GM23338 (cell line): ENCODE data around the gene DMWD. TPM values are rescaled to one million over a fixed set of nuclear protein-coding genes. Genes with fewer than 3 reads are reported as not detected.

Experiments used
- ATAC-seq: fragments of 200-7000 bp; cut with Tn5 transposase; 3 replicates; pipeline ENCODE4 v1.9.1; 2020
- DNase-seq: peaks from one replicate; pipeline ENCODE4 v3.0.0-alpha.2; 2015; ENCODE audit warnings: low spot score
- H2AFZ ChIP-seq: fragments of 200-600 bp; sonication (generic); 2 replicates; pipeline ENCODE4 v1.8.0; 2016; ENCODE audit warnings: antibody characterized with exemption, mild to moderate bottlenecking, moderate library complexity
- H3F3A ChIP-seq: fragments of 200-600 bp; sonication (generic); replicated peaks from 2 replicates; pipeline ENCODE4 v1.8.0; 2017; ENCODE audit warnings: antibody characterized with exemption, mixed run types, low read depth
- H3K27ac ChIP-seq: fragments of 200-600 bp; sonication (generic); 2 replicates; pipeline ENCODE4 v1.6.1; 2016; ENCODE audit warnings: low read depth
- H3K27me3 ChIP-seq: fragments of 200-600 bp; sonication (generic); 2 replicates; pipeline ENCODE4 v1.8.0; 2016; ENCODE audit warnings: mild to moderate bottlenecking, mixed run types, moderate library complexity; ENCODE audit not compliant: insufficient read depth
- H3K36me3 ChIP-seq: fragments of 200-600 bp; sonication (generic); 2 replicates; pipeline ENCODE4 v1.8.0; 2016; ENCODE audit warnings: mild to moderate bottlenecking; ENCODE audit not compliant: insufficient read depth
- H3K4me1 ChIP-seq: fragments of 200-600 bp; sonication (generic); 2 replicates; pipeline ENCODE4 v1.8.0; 2016; ENCODE audit warnings: mild to moderate bottlenecking, moderate library complexity; ENCODE audit not compliant: insufficient read depth
- H3K4me2 ChIP-seq: fragments of 200-600 bp; sonication (generic); 2 replicates; pipeline ENCODE4 v1.7.1; 2017; ENCODE audit warnings: mixed run types
- H3K4me3 ChIP-seq: fragments of 200-600 bp; sonication (generic); 2 replicates; pipeline ENCODE4 v1.6.1; 2016; ENCODE audit warnings: mixed run types
- H3K79me2 ChIP-seq: fragments of 200-600 bp; sonication (generic); replicated peaks from 2 replicates; pipeline ENCODE4 v1.8.0; 2017; ENCODE audit warnings: mild to moderate bottlenecking; ENCODE audit not compliant: insufficient read depth
- H3K9me2 ChIP-seq: fragments of 200-600 bp; sonication (generic); 2 replicates; pipeline ENCODE4 v1.8.0; 2017; ENCODE audit not compliant: insufficient read depth
- H4K20me1 ChIP-seq: fragments of 200-600 bp; sonication (generic); replicated peaks from 2 replicates; pipeline ENCODE4 v1.8.0; 2017; ENCODE audit warnings: mild to moderate bottlenecking; ENCODE audit not compliant: insufficient read depth
- H3K27ac Mint-ChIP-seq: 2 replicates; pipeline ENCODE4 v1.8.0; 2020; ENCODE audit warnings: inconsistent platforms, mild to moderate bottlenecking, moderate library complexity, mixed read lengths
- H3K27me3 Mint-ChIP-seq: 3 replicates; pipeline ENCODE4 v1.8.0; 2022; ENCODE audit warnings: low read depth, mild to moderate bottlenecking, moderate library complexity, mixed read lengths, inconsistent platforms; ENCODE audit not compliant: insufficient read depth, poor library complexity
- H3K36me3 Mint-ChIP-seq: 3 replicates; pipeline ENCODE4 v1.8.0; 2021; ENCODE audit warnings: low read depth, mild to moderate bottlenecking, inconsistent platforms, moderate library complexity, mixed read lengths
- H3K4me1 Mint-ChIP-seq: 3 replicates; pipeline ENCODE4 v1.8.0; 2020; ENCODE audit warnings: mild to moderate bottlenecking, inconsistent platforms, mixed read lengths
- H3K4me3 Mint-ChIP-seq: 3 replicates; pipeline ENCODE4 v1.8.0; 2021; ENCODE audit warnings: moderate library complexity, mild to moderate bottlenecking, inconsistent platforms, mixed read lengths
- H3K9me3 Mint-ChIP-seq: 3 replicates; pipeline ENCODE4 v1.8.0; 2020; ENCODE audit warnings: moderate library complexity, mild to moderate bottlenecking, inconsistent platforms, mixed read lengths
- CTCF ChIP-seq, 2 experiments: fragments of 200-600 bp in 1 of 2; sonication (generic) in 1 of 2; conservative IDR thresholded peaks; 2 replicates each; pipeline versions ENCODE4 v1.5.1 to v1.6.1; 2016 to 2017; ENCODE audit warnings: antibody characterized with exemption in 2 of 2, low read depth in 2 of 2, mild to moderate bottlenecking in 2 of 2, moderate library complexity in 1 of 2
- ETS1 ChIP-seq: IDR thresholded peaks from 2 replicates; pipeline ENCODE4 v1.6.1; 2016; ENCODE audit warnings: antibody characterized with exemption
- EZH2 ChIP-seq: fragments of 200-600 bp; sonication (generic); IDR thresholded peaks from one replicate; pipeline ENCODE4 v1.8.0; 2017; ENCODE audit warnings: antibody characterized with exemption, mild to moderate bottlenecking, low read depth; ENCODE audit not compliant: unreplicated experiment
- EZH2phosphoT487 ChIP-seq: fragments of 200-600 bp; sonication (generic); IDR thresholded peaks from one replicate; pipeline ENCODE4 v1.8.1; 2018; ENCODE audit warnings: antibody characterized with exemption; ENCODE audit not compliant: unreplicated experiment
- NANOG ChIP-seq: IDR thresholded peaks from 2 replicates; pipeline ENCODE4 v1.6.1; 2016; ENCODE audit warnings: antibody characterized with exemption, borderline replicate concordance
- POLR2AphosphoS5 ChIP-seq: IDR thresholded peaks from 2 replicates; pipeline ENCODE4 v1.6.1; 2016; ENCODE audit warnings: antibody characterized with exemption, low read depth
- REST ChIP-seq: IDR thresholded peaks from one replicate; pipeline ENCODE4 v1.6.1; 2018; ENCODE audit warnings: antibody characterized with exemption; ENCODE audit not compliant: unreplicated experiment
- polyA plus RNA-seq: library from polyadenylated mRNA; unstranded; fragments of >200 nt; fragmentation: Nextera tagmentation; extraction: Ambion mirVana; gene quantifications from 2 replicates; pipeline ENCODE4 v1.2.1, GENCODE V29; 2016
- total RNA-seq: library from RNA; depleted of rRNA; stranded (reverse); fragments of >200 nt; shearing (Covaris generic); gene quantifications from 2 replicates; pipeline ENCODE4 v1.2.3, GENCODE V29; 2014

Gene DMWD
- total and polyA plus RNA-seq, 2 experiments from 2014 or later = 12.1 to 45.6 TPM

GRCh38 chr19:45779231-45780145, 13.2 kb downstream of the DMWD start:
- peaks cover 33% of the 10 kb centered on the region for H3K4me1 ChIP-seq
- no peaks in the 10 kb centered on the region for H3K79me2 ChIP-seq
- H3K27ac Mint-ChIP-seq = no peak overlapping the region; the same call in 1 of the 2 replicates
- no peaks in the 10 kb centered on the region; the same call in 2 of the 3 replicates for H3K9me3 Mint-ChIP-seq
- peaks cover 8% of the 10 kb centered on the region for H3K27me3 ChIP-seq
- H3K36me3 Mint-ChIP-seq = peaks cover 34% of the 10 kb centered on the region
- H3K4me3 ChIP-seq = peak overlapping the region; percentile 70
- no peaks in the 10 kb centered on the region for H3K36me3 ChIP-seq
- ATAC-seq (peak; percentile 47), DNase-seq (peak; percentile 97)
- H3K4me1 Mint-ChIP-seq = peaks cover 38% of the 10 kb centered on the region
- H4K20me1 ChIP-seq = peaks cover 7% of the 10 kb centered on the region
- peaks cover 42% of the 10 kb centered on the region for H3K27me3 Mint-ChIP-seq
- 0 out of 2 replicates have a peak overlapping the region, but pooled peaks have one; percentile 69 for H2AFZ ChIP-seq
- H3K27ac ChIP-seq = no peak overlapping the region
- no peaks in the 10 kb centered on the region for H3K9me2 ChIP-seq
- peak overlapping the region; percentile 88 for H3K4me2 ChIP-seq
- peaks cover 16% of the 10 kb centered on the region; the same call in 1 of the 2 replicates for H3F3A ChIP-seq
- TF ChIP-seq CTCF (conservative IDR thresholded peaks at IDR 0.05; ENCODE audit: low read depth in 2 of 2) (peak; percentile 83 to 84), ETS1 (no peak), EZH2 (no peak), POLR2AphosphoS5 (peak; percentile 30; the same call in 1 of the 2 replicates), NANOG (no peak)
- peak overlapping the region; percentile 68 for H3K4me3 Mint-ChIP-seq

- DNase-seq (no peak), ATAC-seq (no peak)
- Histone ChIP-seq H3K27me3 (peaks cover 8% of the 10 kb centered on the region), H3K4me3 (no peak overlapping the region), H3K4me1 (peaks cover 26% of the 10 kb centered on the region), H3K36me3 (0 out of 2 replicates have a peak, but pooled peaks cover 3% of the 10 kb centered on the region), H3K27ac (no peak overlapping the region), H2AFZ (no peak overlapping the region), H3K9me2 (no peaks in the 10 kb centered on the region), H3K79me2 (no peaks in the 10 kb centered on the region), H3K4me2 (no peak overlapping the region), H3F3A (peaks cover 21% of the 10 kb centered on the region; the same call in 1 of the 2 replicates), H4K20me1 (peaks cover 10% of the 10 kb centered on the region)
- peaks cover 35% of the 10 kb centered on the region for H3K27me3 Mint-ChIP-seq
- no peaks in the 10 kb centered on the region; the same call in 2 of the 3 replicates for H3K9me3 Mint-ChIP-seq
- no peak overlapping the region; the same call in 2 of the 3 replicates for H3K4me3 Mint-ChIP-seq
- H3K27ac Mint-ChIP-seq = no peak overlapping the region
- H3K36me3 Mint-ChIP-seq = peaks cover 41% of the 10 kb centered on the region
- peaks cover 29% of the 10 kb centered on the region for H3K4me1 Mint-ChIP-seq
- no peak for TF ChIP-seq REST
- TF ChIP-seq EZH2phosphoT487 = no peak
- TF ChIP-seq EZH2 = no peak
These were observed 14.5 kb downstream of the DMWD start for GRCh38 chr19:45778010-45778661.
